Lung (tissue), 12 donors: Measurements from ENCODE around the gene SUN1. TPM values are rescaled to one million over a fixed set of nuclear protein-coding genes. Genes with fewer than 3 reads are reported as not detected.

Experiments used
- ATAC-seq: fragments of 200-7000 bp; cut with Tn5 transposase; one replicate; pipeline ENCODE4 v1.9.1; 2020; ENCODE audit warnings: moderate number of reproducible peaks; ENCODE audit not compliant: insufficient read depth, low FRiP score
- DNase-seq, 3 donors: peaks; one replicate each; pipeline ENCODE4 v3.0.0-alpha.2; 2013 to 2017
- H3K27ac ChIP-seq, 2 donors: one replicate each; pipeline ENCODE4 v1.5.1; 2013; ENCODE audit warnings: mild to moderate bottlenecking in 2 of 2, moderate library complexity in 2 of 2, control low read depth in 1 of 2, inconsistent platforms in 1 of 2, low read depth in 1 of 2, low read length in 1 of 2
- H3K27me3 ChIP-seq, 3 donors: one replicate each; pipeline ENCODE4 v1.5.1; 2013; ENCODE audit warnings: low read length in 2 of 3; ENCODE audit not compliant: control insufficient read depth in 3 of 3, insufficient read depth in 3 of 3
- H3K36me3 ChIP-seq, 4 donors: one replicate each; pipeline ENCODE4 v1.5.1; 2013; ENCODE audit warnings: low read length in 4 of 4, mild to moderate bottlenecking in 1 of 4, moderate library complexity in 1 of 4; ENCODE audit not compliant: control insufficient read depth in 4 of 4, insufficient read depth in 4 of 4
- H3K4me1 ChIP-seq, 5 donors: one replicate each; pipeline ENCODE4 v1.5.1; 2013; ENCODE audit warnings: low read length in 5 of 5, mild to moderate bottlenecking in 2 of 5, moderate library complexity in 1 of 5; ENCODE audit not compliant: control insufficient read depth in 5 of 5, insufficient read depth in 5 of 5
- H3K4me3 ChIP-seq: one replicate; pipeline ENCODE4 v1.5.1; 2013; ENCODE audit warnings: mild to moderate bottlenecking, control low read depth, moderate library complexity
- H3K9ac ChIP-seq, 2 donors: one replicate each; pipeline ENCODE4 v1.5.1; 2013; ENCODE audit warnings: low read length in 2 of 2, control low read depth in 1 of 2; ENCODE audit not compliant: insufficient read depth in 1 of 2
- H3K9me3 ChIP-seq, 4 donors: one replicate each; pipeline ENCODE4 v1.5.1; 2013; ENCODE audit warnings: low read length in 3 of 4, mild to moderate bottlenecking in 1 of 4, moderate library complexity in 1 of 4; ENCODE audit not compliant: control insufficient read depth in 4 of 4, insufficient read depth in 3 of 4
- WGBS, 2 donors: extraction: QIAGEN DNeasy Blood & Tissue Kit; methylation state at CpG; one replicate each; pipeline ENCODE4 v1.1.7; 2013; 5-methylcytosine and 5-hydroxymethylcytosine counted together
- polyA plus RNA-seq, 2 donors: library from polyadenylated mRNA; stranded (reverse); fragments of 200-250 nt; gene quantifications; one replicate each; pipeline ENCODE4 v1.2.1, GENCODE V29; 2013
- total RNA-seq, 2 donors: library from RNA; depleted of rRNA in 1 of 2; stranded (reverse); fragments of >200 nt in 1 of 2; gene quantifications; one replicate each; pipeline ENCODE4 v1.2.1, GENCODE V29; 2014 to 2021
- TF ChIP-seq, protein P1 (sequence below): IDR thresholded peaks from 2 replicates; pipeline ENCODE4 v1.5.1; 2012; ENCODE audit warnings: mild to moderate bottlenecking; ENCODE audit errors: control extremely low read depth, extremely low read depth
- donor health status: control.
- donor health status: control.
- donor health status: Bipolar disorder and iron deficiency.
- donor health status: healthy.
- donor health status: DM: yes; HTN: yes; CAD: no.

The SUN1 gene
- total and polyA plus RNA-seq, 4 donors = 69.6 to 349 (median 104) TPM

DNA sequence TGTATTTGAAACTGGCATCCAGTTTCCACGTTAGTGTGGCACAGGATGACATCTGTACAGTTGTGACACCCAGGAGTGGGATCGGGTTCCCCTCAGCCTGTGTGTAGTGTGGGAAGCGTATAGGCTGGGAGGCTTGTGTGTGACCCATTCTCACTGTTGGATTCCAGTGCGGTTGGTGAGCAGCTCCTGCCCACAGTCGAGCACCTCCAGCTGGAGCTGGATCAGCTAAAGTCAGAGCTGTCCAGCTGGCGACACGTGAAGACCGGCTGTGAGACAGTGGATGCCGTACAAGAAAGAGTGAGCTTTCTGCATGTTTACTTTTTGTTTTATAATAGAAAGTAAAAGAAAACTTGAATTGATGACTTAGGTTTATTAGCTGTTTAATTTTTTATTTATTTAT is 25.4 kb downstream of the SUN1 start:
- no peaks in the 10 kb centered on the region for H3K4me1 ChIP-seq
- no peak overlapping the region for H3K27ac ChIP-seq
- H3K27me3 ChIP-seq = no peaks in the 10 kb centered on the region
- 84 to 94% methylated on average over 9 of the region's 9 CpGs for WGBS, 2 donors
- TF ChIP-seq, protein P1, sequence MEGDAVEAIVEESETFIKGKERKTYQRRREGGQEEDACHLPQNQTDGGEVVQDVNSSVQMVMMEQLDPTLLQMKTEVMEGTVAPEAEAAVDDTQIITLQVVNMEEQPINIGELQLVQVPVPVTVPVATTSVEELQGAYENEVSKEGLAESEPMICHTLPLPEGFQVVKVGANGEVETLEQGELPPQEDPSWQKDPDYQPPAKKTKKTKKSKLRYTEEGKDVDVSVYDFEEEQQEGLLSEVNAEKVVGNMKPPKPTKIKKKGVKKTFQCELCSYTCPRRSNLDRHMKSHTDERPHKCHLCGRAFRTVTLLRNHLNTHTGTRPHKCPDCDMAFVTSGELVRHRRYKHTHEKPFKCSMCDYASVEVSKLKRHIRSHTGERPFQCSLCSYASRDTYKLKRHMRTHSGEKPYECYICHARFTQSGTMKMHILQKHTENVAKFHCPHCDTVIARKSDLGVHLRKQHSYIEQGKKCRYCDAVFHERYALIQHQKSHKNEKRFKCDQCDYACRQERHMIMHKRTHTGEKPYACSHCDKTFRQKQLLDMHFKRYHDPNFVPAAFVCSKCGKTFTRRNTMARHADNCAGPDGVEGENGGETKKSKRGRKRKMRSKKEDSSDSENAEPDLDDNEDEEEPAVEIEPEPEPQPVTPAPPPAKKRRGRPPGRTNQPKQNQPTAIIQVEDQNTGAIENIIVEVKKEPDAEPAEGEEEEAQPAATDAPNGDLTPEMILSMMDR = no peak
- H3K9ac ChIP-seq = no peak overlapping the region
- no peaks in the 10 kb centered on the region for H3K9me3 ChIP-seq
- no peak overlapping the region for H3K4me3 ChIP-seq
- peaks cover 38 to 67% (median 53%) of the 10 kb centered on the region in 4 donors for H3K36me3 ChIP-seq
- no peak for ATAC-seq
- no peak for DNase-seq

DNA sequence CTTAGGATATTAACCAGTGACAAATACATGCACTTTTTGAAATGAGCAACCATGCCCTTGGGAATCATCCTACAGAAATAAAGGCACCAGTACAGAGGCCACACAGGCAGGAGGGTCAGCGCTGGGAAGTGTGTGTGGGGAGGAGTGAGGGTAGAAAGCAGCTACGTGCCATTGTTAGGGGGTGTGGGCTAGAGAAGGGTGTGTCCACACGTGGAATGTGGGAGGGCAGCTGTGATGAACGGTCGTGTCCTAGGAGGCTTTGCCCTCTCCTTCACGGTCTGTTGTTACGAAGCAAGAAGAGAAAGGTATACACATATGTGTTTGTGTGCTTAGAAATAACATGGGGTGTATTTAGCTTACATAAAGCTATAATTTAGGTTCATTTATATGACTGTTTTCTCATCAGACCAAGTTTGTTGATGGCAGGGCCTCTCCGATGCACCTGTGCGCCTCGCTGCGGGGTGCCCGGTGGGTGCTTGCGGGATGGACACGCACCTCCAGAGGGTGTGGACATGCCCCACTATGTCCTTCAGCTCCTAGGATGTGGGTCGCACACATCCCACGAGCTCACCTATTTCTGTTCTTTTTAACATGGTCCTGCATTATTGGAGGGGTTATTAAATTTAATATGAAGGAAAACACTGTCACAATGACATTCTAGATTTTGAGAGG is 27.2 kb downstream of the SUN1 start:
- no peak for ATAC-seq
- Histone ChIP-seq H3K27me3 (no peaks in the 10 kb centered on the region), H3K36me3 (peaks cover 28 to 56% (median 43%) of the 10 kb centered on the region in 4 donors), H3K4me1 (no peaks in the 10 kb centered on the region), H3K9me3 (no peaks in the 10 kb centered on the region), H3K9ac (no peak overlapping the region), H3K4me3 (no peak overlapping the region), H3K27ac (no peak overlapping the region)
- no peak for DNase-seq
- TF ChIP-seq, protein P1 = no peak
- 79 to 84% methylated on average over 16 of the region's 16 CpGs for WGBS, 2 donors

DNA sequence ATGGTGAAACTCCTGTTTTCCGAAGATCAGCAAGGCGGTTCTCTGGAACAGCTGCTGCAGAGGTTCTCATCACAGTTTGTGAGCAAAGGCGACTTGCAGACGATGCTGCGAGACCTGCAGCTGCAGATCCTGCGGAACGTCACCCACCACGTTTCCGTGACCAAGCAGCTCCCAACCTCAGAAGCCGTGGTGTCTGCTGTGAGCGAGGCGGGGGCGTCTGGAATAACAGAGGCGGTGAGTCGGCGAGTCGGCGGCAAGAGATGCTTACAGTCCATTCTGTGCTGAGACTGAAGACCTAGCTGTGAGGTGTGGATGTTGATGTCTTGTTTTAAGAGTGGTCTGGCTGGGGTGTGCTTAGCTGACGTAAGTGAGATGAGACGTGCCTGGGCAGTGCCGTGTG is 27.9 kb downstream of the SUN1 start:
- Histone ChIP-seq H3K4me1 (no peaks in the 10 kb centered on the region), H3K4me3 (no peak overlapping the region), H3K36me3 (peaks cover 24 to 56% (median 43%) of the 10 kb centered on the region in 4 donors), H3K9me3 (no peaks in the 10 kb centered on the region), H3K9ac (no peak overlapping the region), H3K27me3 (no peaks in the 10 kb centered on the region), H3K27ac (no peak overlapping the region)
- 96 to 97% methylated on average over 21 of the region's 21 CpGs for WGBS, 2 donors
- DNase-seq (no peak), ATAC-seq (no peak)
- TF ChIP-seq, protein P1 = no peak

DNA sequence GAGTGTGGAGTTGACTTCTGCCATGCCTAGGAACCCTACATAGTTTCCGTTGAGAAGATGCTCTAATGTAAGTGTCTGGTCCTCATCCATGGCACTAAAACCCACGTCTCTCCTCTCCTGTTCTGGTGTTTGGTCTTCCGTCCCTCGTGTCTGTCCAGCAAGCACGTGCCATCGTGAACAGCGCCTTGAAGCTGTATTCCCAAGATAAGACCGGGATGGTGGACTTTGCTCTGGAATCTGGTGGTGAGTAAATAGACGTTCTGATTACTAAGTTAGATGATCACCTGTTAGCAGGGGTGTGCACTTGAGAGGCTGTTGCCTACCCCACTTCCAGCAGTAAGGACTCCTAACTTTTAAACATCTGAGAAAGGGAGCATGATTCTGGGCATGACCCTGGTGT is 28.9 kb downstream of the SUN1 start:
- Histone ChIP-seq H3K4me3 (no peak overlapping the region), H3K9ac (no peak overlapping the region), H3K36me3 (peaks cover 27 to 56% (median 48%) of the 10 kb centered on the region in 4 donors), H3K4me1 (peaks cover 0 to 3% (median 0%) of the 10 kb centered on the region in 5 donors), H3K27ac (no peak overlapping the region), H3K9me3 (no peaks in the 10 kb centered on the region), H3K27me3 (no peaks in the 10 kb centered on the region)
- 89 to 91% methylated on average over 9 of the region's 9 CpGs for WGBS, 2 donors
- TF ChIP-seq, protein P1 = no peak
- DNase-seq (no peak), ATAC-seq (no peak)
